ENCODE measurements around the gene UNC119B.

The UNC119B gene

GRCh38 chr12:120720234-120720986, 10.2 kb downstream of the UNC119B start:
- no peak overlapping the region for H3K27ac ChIP-seq
- TF ChIP-seq ZFX (IDR thresholded peaks at IDR 0.05) = no peak
- TF ChIP-seq CTCF (conservative IDR thresholded peaks at IDR 0.05) = no peak

DNA sequence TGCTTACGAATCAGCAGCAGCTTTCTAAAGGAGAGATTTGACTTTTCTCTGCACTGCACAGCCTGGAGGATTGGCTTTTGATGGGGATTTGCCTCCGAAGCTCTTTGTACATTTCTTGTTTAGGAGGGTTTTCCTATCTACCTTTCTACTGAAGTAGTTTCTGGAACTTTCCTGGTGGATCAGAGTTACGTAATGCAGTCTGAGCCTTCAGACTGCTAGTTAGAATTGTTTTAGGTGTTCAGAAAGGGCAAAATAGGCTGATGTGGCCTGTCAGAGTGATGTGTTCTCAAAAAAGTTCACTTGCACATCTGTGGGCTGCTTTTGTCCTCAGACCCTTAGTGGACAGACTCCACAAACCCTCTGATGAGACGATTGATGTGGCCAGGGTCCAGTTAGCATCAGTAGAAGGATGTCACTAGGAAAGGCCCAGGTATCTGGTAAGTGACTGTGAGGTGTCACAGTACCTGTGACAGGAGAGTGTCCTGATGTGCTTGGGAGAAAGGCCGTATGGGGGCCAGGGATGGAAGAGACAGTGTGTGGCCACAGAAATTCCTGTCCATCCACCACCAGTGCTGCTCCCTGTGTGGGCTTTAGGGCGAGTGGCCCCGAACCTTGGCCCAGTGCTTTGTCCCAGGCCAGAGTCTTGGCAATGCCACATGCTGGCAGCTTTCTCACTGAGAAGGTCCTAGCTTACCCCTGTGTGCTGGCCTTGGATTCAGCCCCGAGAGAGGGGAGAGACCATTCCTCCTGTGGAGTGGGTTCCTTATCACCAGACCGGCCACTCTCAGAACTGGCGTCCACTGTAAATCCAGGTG, 10.9 kb downstream of the UNC119B start:
- H3K27ac ChIP-seq = no peak overlapping the region

GRCh38 chr12:120721866-120722265, 11.6 kb downstream of the UNC119B start:
- no peak overlapping the region for H3K27ac ChIP-seq
- TF ChIP-seq CTCF (conservative IDR thresholded peaks at IDR 0.05) = no peak
- TF ChIP-seq ZFX (IDR thresholded peaks at IDR 0.05) = no peak

More for the DNA sequence above, 10.9 kb downstream of the UNC119B start:
- TF ChIP-seq ZFX (IDR thresholded peaks at IDR 0.05) (no peak), CTCF (conservative IDR thresholded peaks at IDR 0.05) (no peak)

- TF ChIP-seq CTCF (conservative IDR thresholded peaks at IDR 0.05) = no peak
- H3K27ac ChIP-seq = no peak overlapping the region
Measured at GRCh38 chr12:120722784-120723183, 12.5 kb downstream of the UNC119B start.

DNA sequence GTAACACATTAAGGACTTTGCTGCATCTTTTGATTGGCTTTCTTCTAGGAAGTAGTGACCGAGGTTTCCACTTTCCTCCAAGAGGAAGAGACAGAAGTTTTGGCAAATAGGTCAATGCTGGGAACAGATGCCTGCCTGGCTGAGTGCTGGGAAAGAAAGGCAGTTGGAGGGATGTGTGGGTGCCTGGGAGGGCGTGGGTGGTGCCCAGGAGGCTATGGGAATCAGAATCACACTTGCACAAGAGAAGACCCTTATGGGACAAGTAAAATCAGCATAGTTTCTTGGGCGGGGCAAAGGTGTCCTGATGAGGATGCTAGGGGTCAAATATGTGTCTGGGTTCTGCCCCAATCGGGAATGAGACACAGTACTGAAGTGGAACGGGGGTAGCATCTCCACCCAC, 14.5 kb downstream of the UNC119B start:
- no peak overlapping the region; the same call in 1 of the 2 replicates for H3K27ac ChIP-seq
- TF ChIP-seq ZFX (IDR thresholded peaks at IDR 0.05) (no peak), CTCF (conservative IDR thresholded peaks at IDR 0.05) (no peak)

DNA sequence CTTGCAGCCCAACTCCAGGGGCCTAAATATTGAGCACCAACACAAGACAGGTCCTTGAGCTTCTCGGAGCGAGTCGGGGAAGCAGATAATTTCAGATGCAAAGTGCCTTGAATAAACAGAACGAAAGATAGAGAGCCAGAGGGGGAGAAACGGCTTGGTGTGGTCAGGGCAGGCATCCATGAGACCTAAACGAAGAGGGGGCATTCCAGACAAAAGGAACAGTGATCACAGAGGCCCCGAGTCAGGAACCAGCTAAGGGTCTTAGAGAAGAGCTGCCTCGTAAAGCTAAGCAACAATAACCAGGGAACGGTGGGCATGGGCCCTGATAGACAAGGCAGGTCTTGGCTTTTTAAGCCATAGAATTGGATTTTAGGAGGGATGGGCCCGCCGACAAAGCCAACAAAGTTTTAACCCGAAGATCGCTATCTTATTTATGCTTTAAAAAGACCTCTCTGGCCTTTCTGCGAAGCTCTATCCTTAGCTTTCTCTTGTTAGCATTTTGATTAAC, 14.9 kb downstream of the UNC119B start:
- peak overlapping the region; percentile 74 for H3K27ac ChIP-seq
- TF ChIP-seq ZFX (IDR thresholded peaks at IDR 0.05) = no peak
- no peak for TF ChIP-seq CTCF (conservative IDR thresholded peaks at IDR 0.05)
